Right lobe of liver (tissue), 4 donors: ENCODE results near the gene C2orf49.

Source experiments
- CTCF ChIP-seq, 4 donors: fragments of 200-600 bp in 3 of 4; fragments of 450-650 bp in 1 of 4; IDR thresholded peaks; one replicate each; pipeline versions ENCODE4 v1.5.1 to v1.8.0; 2016 to 2022; ENCODE audit warnings: antibody characterized with exemption in 4 of 4, mild to moderate bottlenecking in 2 of 4
- POLR2A ChIP-seq: fragments of 450-650 bp; IDR thresholded peaks from one replicate; pipeline ENCODE4 v1.6.1; 2017; ENCODE audit warnings: antibody characterized with exemption, mild to moderate bottlenecking
- donor health status: DM: no; HTN: no; CAD: no.
- donor health status: DM: no; HTN: no; CAD: no.
- donor health status: DM: no; HTN: yes; CAD: no.

- TF ChIP-seq POLR2A = peak; percentile 8
- TF ChIP-seq CTCF (IDR thresholded peaks at IDR 0.05) = no peak
Observed at GRCh38 chr2:105328281-105329196, 8.8 kb upstream of the C2orf49 start.
